Ectodermal cell (in vitro differentiated cells): ENCODE data around the gene HOXB1.

Experiments
- H3K27ac ChIP-seq: 2 replicates; pipeline ENCODE4 v1.7.0; 2013; ENCODE audit warnings: mild to moderate bottlenecking, low read depth, low read length; ENCODE audit not compliant: insufficient read depth, poor library complexity, severe bottlenecking
- H3K27me3 ChIP-seq: 2 replicates; pipeline ENCODE4 v1.7.0; 2013; ENCODE audit warnings: mild to moderate bottlenecking, low read length; ENCODE audit not compliant: insufficient read depth, control insufficient read depth, poor library complexity, severe bottlenecking
- H3K36me3 ChIP-seq: one replicate; pipeline ENCODE4 v1.7.0; 2013; ENCODE audit warnings: low read length; ENCODE audit not compliant: control insufficient read depth, insufficient read depth
- H3K4me1 ChIP-seq: one replicate; pipeline ENCODE4 v1.7.0; 2013; ENCODE audit warnings: low read length; ENCODE audit not compliant: control insufficient read depth, insufficient read depth
- H3K4me3 ChIP-seq: 2 replicates; pipeline ENCODE4 v1.7.0; 2013; ENCODE audit warnings: low read depth, low read length, control low read depth; ENCODE audit not compliant: insufficient read depth
- H3K9me3 ChIP-seq: 2 replicates; pipeline ENCODE4 v1.7.0; 2013; ENCODE audit warnings: mild to moderate bottlenecking, low read length, moderate library complexity; ENCODE audit not compliant: control insufficient read depth
- WGBS, 2 experiments: methylation state at CpG; one replicate each; pipeline ENCODE4 v1.1.7; 2013; ENCODE audit warnings: missing lambda C conversion rate in 2 of 2; 5-methylcytosine and 5-hydroxymethylcytosine counted together

Gene HOXB1

GRCh38 chr17:48559840-48560817, 29.3 kb upstream of the HOXB1 start:
- no peaks in the 10 kb centered on the region for H3K36me3 ChIP-seq
- WGBS, 2 experiments = 14 to 17% methylated on average over 14 of the region's 14 CpGs
- H3K27me3 ChIP-seq = peaks cover 100% of the 10 kb centered on the region
- no peaks in the 10 kb centered on the region for H3K9me3 ChIP-seq
- no peak overlapping the region for H3K4me3 ChIP-seq
- H3K27ac ChIP-seq = no peak overlapping the region
- H3K4me1 ChIP-seq = peaks cover 5% of the 10 kb centered on the region

- Histone ChIP-seq H3K4me1 (peaks cover 1% of the 10 kb centered on the region), H3K27me3 (peaks cover 100% of the 10 kb centered on the region), H3K9me3 (no peaks in the 10 kb centered on the region), H3K4me3 (no peak overlapping the region), H3K36me3 (no peaks in the 10 kb centered on the region), H3K27ac (no peak overlapping the region)
- 4 to 5% methylated on average over 14 to 15 of the region's 16 CpGs for WGBS, 2 experiments
These were observed 28.5 kb upstream of the HOXB1 start for GRCh38 chr17:48559122-48559839.

GRCh38 chr17:48558831-48559121, 28.0 kb upstream of the HOXB1 start:
- Histone ChIP-seq H3K27me3 (peaks cover 100% of the 10 kb centered on the region), H3K4me1 (no peaks in the 10 kb centered on the region), H3K36me3 (no peaks in the 10 kb centered on the region), H3K9me3 (no peaks in the 10 kb centered on the region), H3K4me3 (no peak overlapping the region), H3K27ac (no peak overlapping the region)
- 16 to 18% methylated on average over 2 of the region's 2 CpGs for WGBS, 2 experiments

- Histone ChIP-seq H3K9me3 (no peaks in the 10 kb centered on the region), H3K4me1 (no peaks in the 10 kb centered on the region), H3K27ac (no peak overlapping the region), H3K36me3 (no peaks in the 10 kb centered on the region), H3K27me3 (peaks cover 100% of the 10 kb centered on the region), H3K4me3 (no peak overlapping the region)
- WGBS, 2 experiments = 12 to 13% methylated on average over 13 of the region's 13 CpGs
These were observed 27.4 kb upstream of the HOXB1 start for GRCh38 chr17:48558057-48558830.

- Histone ChIP-seq H3K27ac (no peak overlapping the region), H3K27me3 (peaks cover 100% of the 10 kb centered on the region)
These were observed 26.0 kb upstream of the HOXB1 start for GRCh38 chr17:48556576-48557401.

GRCh38 chr17:48556229-48556575, 25.4 kb upstream of the HOXB1 start:
- no peaks in the 10 kb centered on the region for H3K4me1 ChIP-seq
- H3K27ac ChIP-seq = no peak overlapping the region
- H3K4me3 ChIP-seq = no peak overlapping the region
- no peaks in the 10 kb centered on the region for H3K36me3 ChIP-seq
- no peaks in the 10 kb centered on the region for H3K9me3 ChIP-seq
- WGBS, 2 experiments = 8% methylated on average over 4 of the region's 5 CpGs
- H3K27me3 ChIP-seq = peaks cover 100% of the 10 kb centered on the region

More at GRCh38 chr17:48556576-48557401, 26.0 kb upstream of the HOXB1 start:
- H3K4me3 ChIP-seq = no peak overlapping the region
- 11 to 14% methylated on average over 7 of the region's 7 CpGs for WGBS, 2 experiments
- H3K9me3 ChIP-seq = no peaks in the 10 kb centered on the region
- H3K4me1 ChIP-seq = no peaks in the 10 kb centered on the region
- H3K36me3 ChIP-seq = no peaks in the 10 kb centered on the region

GRCh38 chr17:48555258-48556228, 24.7 kb upstream of the HOXB1 start:
- H3K9me3 ChIP-seq = no peaks in the 10 kb centered on the region
- no peaks in the 10 kb centered on the region for H3K36me3 ChIP-seq
- H3K4me1 ChIP-seq = no peaks in the 10 kb centered on the region
- no peak overlapping the region for H3K27ac ChIP-seq
- peaks cover 100% of the 10 kb centered on the region for H3K27me3 ChIP-seq
- WGBS, 2 experiments = 2% methylated on average over 36 of the region's 36 CpGs
- H3K4me3 ChIP-seq = no peak overlapping the region

GRCh38 chr17:48554412-48555257, 23.8 kb upstream of the HOXB1 start:
- Histone ChIP-seq H3K36me3 (no peaks in the 10 kb centered on the region), H3K9me3 (no peaks in the 10 kb centered on the region), H3K27me3 (peaks cover 100% of the 10 kb centered on the region), H3K4me1 (no peaks in the 10 kb centered on the region), H3K4me3 (no peak overlapping the region), H3K27ac (no peak overlapping the region)
- 2 to 3% methylated on average over 44 of the region's 44 CpGs for WGBS, 2 experiments
